ENCODE data around the gene CTDSPL. TPM values are rescaled to one million over a fixed set of nuclear protein-coding genes. Genes with fewer than 3 reads are reported as not detected.
A peak's percentile ranks its signal among the peaks of the same experiment; 100 is the strongest.

The CTDSPL gene
- total and polyA plus RNA-seq, 2 of the 13 experiments (the other 11 are each of a cell fraction or from before 2014, with no cell fraction given): 26.1 to 142 TPM

DNA sequence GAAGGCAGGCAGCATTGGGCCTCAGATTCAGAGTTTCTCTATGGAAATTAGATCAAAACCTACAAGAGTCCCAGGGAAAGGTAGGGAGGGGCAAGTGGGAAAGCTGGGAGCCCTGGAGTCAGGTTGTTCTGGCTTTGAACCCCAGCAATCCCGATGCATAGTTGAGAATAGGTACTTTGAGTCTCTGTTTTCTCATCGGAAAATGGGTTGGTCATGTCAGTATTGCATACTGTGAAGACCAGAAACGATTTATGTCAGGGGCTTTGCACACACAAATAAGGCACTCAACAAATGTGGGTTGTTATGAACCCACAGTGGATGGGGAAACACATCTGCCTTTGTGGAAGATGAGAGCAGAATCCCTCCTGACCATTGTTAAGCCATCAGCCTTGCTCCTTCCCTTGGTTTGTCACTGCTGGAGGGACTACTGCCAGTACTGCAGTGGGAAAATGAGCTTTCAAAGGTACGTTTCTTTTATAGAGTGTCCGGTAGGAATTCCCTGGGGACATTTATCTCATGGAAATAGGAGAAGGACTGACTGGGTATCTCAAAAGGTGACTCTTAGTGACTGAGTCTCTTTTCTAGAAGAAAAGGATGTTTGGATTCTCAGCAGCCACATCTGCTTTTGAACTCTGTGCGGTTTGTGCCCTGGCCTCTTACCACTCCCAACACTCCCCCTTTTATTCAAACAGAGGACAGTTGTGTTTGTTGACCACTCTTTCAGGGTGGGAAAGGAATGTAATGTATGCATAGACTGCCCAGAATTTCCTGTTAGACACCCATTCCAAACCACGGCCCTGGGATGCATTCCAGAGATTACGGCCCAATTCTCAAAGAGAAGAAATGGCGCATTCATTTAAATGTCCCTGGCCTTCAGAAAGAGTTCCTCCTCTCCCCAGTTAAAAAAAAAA, 74.3 kb downstream of the CTDSPL start (continued):
- TF ChIP-seq HOXA9 (CRISPR knock-in tag; IDR thresholded peaks at IDR 0.05; ENCODE audit: borderline replicate concordance): no peak
- no peak for TF ChIP-seq NAIF1 (CRISPR knock-in tag; IDR thresholded peaks at IDR 0.05; ENCODE audit: borderline replicate concordance)
- TF ChIP-seq RBM22 (optimal IDR thresholded peaks at IDR 0.05; ENCODE audit: low read length): peak; percentile 83
- TF ChIP-seq AFF4 (CRISPR knock-in tag; IDR thresholded peaks at IDR 0.05): peak; percentile 84; the same call in 1 of the 2 replicates
- no peak for TF ChIP-seq RORA (CRISPR knock-in tag; IDR thresholded peaks at IDR 0.05)
- TF ChIP-seq, protein P1, sequence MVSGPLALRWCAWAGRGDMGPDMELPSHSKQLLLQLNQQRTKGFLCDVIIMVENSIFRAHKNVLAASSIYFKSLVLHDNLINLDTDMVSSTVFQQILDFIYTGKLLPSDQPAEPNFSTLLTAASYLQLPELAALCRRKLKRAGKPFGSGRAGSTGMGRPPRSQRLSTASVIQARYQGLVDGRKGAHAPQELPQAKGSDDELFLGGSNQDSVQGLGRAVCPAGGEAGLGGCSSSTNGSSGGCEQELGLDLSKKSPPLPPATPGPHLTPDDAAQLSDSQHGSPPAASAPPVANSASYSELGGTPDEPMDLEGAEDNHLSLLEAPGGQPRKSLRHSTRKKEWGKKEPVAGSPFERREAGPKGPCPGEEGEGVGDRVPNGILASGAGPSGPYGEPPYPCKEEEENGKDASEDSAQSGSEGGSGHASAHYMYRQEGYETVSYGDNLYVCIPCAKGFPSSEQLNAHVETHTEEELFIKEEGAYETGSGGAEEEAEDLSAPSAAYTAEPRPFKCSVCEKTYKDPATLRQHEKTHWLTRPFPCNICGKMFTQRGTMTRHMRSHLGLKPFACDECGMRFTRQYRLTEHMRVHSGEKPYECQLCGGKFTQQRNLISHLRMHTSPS (CRISPR knock-in tag; IDR thresholded peaks at IDR 0.05; ENCODE audit: low read depth): no peak
- TF ChIP-seq CREM (IDR thresholded peaks at IDR 0.05): peak; percentile 78
- TF ChIP-seq CREM (CRISPR knock-in tag; IDR thresholded peaks at IDR 0.05): no peak
- TF ChIP-seq, protein P2, sequence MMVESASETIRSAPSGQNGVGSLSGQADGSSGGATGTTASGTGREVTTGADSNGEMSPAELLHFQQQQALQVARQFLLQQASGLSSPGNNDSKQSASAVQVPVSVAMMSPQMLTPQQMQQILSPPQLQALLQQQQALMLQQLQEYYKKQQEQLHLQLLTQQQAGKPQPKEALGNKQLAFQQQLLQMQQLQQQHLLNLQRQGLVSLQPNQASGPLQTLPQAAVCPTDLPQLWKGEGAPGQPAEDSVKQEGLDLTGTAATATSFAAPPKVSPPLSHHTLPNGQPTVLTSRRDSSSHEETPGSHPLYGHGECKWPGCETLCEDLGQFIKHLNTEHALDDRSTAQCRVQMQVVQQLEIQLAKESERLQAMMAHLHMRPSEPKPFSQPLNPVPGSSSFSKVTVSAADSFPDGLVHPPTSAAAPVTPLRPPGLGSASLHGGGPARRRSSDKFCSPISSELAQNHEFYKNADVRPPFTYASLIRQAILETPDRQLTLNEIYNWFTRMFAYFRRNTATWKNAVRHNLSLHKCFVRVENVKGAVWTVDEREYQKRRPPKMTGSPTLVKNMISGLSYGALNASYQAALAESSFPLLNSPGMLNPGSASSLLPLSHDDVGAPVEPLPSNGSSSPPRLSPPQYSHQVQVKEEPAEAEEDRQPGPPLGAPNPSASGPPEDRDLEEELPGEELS (CRISPR knock-in tag; IDR thresholded peaks at IDR 0.05): peak; percentile 96
- TF ChIP-seq PHF8 (CRISPR knock-in tag; IDR thresholded peaks at IDR 0.05): no peak
- TF ChIP-seq, protein P3, sequence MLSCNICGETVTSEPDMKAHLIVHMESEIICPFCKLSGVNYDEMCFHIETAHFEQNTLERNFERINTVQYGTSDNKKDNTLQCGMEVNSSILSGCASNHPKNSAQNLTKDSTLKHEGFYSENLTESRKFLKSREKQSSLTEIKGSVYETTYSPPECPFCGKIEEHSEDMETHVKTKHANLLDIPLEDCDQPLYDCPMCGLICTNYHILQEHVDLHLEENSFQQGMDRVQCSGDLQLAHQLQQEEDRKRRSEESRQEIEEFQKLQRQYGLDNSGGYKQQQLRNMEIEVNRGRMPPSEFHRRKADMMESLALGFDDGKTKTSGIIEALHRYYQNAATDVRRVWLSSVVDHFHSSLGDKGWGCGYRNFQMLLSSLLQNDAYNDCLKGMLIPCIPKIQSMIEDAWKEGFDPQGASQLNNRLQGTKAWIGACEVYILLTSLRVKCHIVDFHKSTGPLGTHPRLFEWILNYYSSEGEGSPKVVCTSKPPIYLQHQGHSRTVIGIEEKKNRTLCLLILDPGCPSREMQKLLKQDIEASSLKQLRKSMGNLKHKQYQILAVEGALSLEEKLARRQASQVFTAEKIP (CRISPR knock-in tag; IDR thresholded peaks at IDR 0.05; ENCODE audit: borderline replicate concordance): no peak
- TF ChIP-seq E2F2 (CRISPR knock-in tag; IDR thresholded peaks at IDR 0.05; ENCODE audit: borderline replicate concordance): no peak
- TF ChIP-seq POLR2AphosphoS2 (IDR thresholded peaks at IDR 0.05; ENCODE audit: low read depth, low read length): no peak
- no peak for TF ChIP-seq POGK (CRISPR knock-in tag; conservative IDR thresholded peaks at IDR 0.05)
- 0 out of 2 replicates have a peak, but pooled peaks have one; percentile 43 for TF ChIP-seq NR2F2 (IDR thresholded peaks at IDR 0.05; ENCODE audit: borderline replicate concordance, low read depth)

Measured in HepG2 (cell line).